Stimulated activated naive CD4-positive, alpha-beta T cell (primary cell): ENCODE measurements around the gene SELENOO.

Experiments used
- DNase-seq, 6 experiments: peaks; one replicate each; lab custom pipeline; 2025; lab: John Stamatoyannopoulos, UW

SELENOO gene

GRCh38 chr22:50216684-50217520 lies 16.1 kb downstream of the SELENOO start:
- no peak for DNase-seq

GRCh38 chr22:50217543-50218152 lies 16.8 kb downstream of the SELENOO start:
- no peak for DNase-seq

- no peak for DNase-seq
Measured at GRCh38 chr22:50218153-50218995, 17.6 kb downstream of the SELENOO start.

DNA sequence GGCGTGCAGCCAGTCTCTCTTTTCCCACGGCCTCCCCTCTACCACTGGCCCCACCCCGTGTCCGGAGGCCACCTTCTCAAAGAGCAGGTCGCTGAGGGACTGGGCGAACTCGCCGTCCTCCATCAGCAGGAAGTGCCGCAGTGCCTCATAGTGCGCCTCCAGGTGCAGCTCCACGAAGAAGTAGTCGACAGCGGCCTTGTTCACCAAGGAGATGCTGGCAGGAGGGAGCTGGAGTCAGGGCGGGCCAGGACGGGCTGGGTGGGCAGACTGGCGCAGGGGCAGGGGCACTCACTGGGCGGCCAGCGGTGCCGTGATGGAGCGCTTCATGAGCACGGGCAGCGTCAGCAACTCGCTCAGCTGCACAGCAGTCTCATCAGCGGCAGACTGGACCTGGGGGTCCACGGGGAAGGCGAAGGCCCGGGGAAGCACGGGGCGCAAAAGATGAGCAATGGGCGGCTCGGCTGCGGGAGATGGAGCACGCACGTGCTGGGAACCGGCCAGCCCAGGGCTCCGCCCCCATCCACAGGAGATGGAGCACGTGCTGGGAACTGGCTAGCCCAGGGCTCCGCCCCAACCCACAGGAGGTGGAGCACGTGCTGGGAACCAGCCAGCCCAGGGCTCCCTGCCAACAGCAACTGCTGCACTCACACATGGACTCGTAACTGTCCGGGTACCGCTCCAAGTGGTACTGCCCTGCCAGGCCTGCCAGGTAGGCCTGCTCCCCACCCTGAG lies 18.4 kb downstream of the SELENOO start:
- no peak for DNase-seq

GRCh38 chr22:50219800-50220602 lies 19.2 kb downstream of the SELENOO start:
- no peak for DNase-seq

DNA sequence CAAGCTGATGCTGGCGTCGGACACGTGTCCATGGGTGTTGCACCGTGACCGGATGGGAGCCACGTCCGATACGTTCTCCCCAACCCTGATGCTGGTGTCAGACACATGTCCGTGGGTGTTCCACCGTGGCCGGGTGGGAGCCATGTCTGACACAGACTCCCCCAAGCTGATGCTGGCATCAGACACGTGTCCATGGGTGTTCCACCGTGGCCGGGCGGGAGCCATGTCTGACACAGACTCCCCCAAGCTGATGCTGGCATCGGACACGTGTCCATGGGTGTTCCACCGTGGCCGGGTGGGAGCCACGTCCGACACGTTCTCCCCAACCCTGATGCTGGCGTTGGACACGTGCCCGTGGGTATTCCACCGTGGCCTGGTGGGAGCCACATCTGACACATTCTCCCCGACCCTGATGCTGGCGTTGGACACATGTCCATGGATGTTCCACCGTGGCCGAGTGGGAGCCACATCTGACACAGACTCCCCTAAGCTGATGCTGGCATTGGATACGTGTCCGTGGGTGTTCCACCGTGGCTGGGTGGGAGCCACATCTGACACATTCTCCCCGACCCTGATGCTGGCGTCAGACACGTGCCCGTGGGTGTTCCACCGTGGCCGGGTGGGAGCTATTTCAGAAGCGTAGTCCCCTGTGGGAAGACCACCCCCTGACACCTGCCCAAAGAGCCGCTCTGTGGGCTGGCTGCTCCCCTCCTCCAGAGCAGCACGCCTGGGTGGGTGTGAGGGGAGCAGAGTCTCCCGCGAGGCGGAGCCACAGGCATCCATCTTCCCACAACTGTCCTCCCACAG lies 20.0 kb downstream of the SELENOO start:
- no peak for DNase-seq

- DNase-seq = no peak
Measured at GRCh38 chr22:50221410-50222300, 20.8 kb downstream of the SELENOO start.

DNA sequence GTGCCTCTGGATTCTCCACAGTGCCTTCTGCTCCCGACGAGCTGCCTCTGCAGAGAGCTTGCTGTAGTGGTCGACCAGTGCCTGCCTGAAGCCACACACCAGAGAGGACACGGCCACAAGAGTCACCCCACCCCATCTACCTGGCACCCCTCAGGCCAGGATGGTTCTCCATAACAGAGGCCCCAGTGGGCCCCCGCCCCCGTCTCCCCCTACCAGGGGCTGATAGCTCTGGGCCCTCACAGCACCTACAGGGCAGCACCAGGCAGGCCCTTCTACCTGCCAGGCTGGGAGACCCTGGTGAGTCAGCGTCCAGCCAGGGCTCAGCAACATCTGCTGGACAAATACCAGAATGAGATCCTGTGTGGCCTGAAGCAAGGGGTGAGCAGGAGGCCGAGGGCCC lies 21.7 kb downstream of the SELENOO start:
- DNase-seq = no peak

- no peak for DNase-seq
Measured at GRCh38 chr22:50224071-50224470, 23.3 kb downstream of the SELENOO start.

DNA sequence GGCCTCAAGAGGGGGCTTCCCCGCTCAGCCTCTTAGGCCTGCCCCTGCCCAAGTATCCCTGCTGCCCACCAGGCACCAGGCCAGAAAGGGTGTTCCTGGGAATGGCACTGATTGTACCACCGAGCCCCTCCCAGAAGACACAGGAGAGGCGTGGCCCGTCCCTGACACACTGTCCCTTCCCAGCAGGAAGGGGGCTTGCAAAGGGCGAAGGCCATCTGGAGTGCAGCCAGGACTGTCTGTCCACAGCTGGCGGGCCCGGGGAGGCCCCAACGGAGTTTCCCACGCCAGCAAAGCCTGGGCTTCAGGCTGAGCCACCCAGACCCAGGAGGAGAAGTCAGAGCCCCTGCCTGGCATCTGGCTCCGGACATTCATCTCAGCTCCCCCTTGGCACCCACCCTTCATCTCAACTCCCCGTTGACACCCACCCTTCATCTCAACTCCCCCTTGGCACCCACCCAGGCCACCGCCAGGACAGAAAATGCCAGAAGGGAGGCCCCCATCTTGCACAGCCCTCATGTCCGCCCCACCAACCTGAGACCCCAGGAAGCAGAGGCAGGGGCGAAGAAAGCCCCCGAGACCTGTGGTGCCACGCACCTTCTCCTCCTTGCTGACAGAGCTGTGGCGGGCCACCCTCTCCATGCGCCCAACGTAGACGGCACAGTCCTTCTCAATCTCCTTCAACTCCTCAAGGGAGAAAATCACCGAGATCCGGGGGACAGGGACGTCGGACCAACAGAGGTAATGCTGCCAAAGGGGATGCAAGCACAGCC lies 24.6 kb downstream of the SELENOO start:
- no peak for DNase-seq

DNA sequence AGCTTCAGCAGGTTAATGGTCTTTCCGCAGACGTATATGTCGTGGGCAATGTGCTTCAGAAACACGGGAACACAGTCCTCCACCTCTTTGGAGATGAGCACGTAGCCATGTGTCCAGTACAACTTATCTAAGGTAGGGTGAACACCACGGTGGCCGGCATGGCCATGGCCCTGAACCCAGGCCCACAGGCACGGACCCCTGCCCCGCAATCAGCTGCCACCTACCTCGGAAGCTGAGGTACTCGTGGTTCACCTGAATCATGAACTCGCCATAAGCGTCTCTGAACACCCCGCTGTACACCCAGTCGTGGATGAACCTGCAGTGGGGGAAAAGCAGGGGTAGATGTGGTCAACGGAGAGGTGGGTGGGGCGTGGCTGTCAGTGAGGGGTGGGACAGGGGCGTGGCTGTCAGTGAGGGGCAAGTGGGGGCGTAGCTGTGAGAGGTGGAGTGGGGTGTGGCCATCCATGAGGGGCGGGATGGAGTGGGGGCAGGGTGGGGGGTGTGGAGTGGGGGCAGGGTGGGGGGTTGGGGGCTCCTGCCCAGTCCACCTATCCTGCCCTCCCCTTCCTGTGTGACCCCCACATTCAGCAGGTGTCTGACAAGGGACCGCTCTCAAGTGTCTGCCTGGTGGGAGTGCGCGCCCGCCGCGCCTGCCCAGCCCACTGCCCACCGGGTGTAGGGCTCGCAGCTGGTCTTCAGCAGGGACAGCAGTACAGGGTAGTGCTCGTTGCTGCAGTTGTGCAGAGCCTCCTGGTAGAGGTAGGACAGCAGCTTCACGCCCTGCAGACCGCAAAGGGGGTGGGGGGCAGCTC lies 25.5 kb downstream of the SELENOO start:
- no peak for DNase-seq

DNA sequence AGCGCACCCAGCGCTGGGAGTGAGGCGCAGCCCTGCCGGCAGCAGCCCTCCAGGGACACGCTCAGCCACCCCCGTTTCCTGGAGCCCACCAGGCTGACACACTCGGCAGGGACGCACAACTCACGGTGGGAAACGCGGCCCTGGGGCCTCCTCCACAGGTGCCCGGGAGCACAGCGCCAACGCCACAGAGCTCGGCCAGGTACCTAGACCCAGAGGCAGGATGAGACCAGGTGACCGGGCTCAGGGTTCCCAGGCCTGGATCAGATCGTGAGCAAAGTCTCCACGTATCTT lies 26.0 kb downstream of the SELENOO start:
- no peak for DNase-seq

DNA sequence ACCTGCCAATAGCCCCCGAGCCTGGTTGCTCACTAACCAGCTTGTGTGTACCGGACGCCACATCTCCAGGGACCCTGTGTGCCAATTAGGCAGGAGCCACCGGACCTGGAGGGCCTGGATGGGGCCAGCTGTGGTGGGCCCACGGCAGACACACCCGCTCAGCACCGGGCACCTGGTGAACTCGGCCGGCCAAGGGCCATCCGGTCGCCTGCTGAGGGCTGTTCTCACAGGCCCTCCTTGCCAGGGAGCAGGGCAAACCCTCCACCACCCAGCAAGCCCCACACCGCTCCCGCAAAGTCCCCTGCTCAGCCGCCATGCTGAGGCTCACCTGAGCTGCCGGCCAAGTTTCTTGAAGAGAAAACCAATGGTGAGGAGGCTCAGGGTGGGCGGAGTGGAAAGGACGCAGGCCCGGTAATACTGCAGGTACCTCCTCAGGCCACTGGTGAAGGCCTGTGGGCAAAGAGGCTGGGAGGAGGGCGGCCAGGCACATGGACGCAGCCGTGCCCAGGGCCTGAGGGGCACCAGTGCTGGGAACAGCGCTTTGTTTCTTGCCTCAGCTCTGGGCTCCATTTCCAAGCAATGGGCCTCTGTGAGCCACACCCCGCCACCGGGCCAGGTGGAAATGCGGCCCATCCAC lies 26.9 kb downstream of the SELENOO start:
- no peak for DNase-seq

DNA sequence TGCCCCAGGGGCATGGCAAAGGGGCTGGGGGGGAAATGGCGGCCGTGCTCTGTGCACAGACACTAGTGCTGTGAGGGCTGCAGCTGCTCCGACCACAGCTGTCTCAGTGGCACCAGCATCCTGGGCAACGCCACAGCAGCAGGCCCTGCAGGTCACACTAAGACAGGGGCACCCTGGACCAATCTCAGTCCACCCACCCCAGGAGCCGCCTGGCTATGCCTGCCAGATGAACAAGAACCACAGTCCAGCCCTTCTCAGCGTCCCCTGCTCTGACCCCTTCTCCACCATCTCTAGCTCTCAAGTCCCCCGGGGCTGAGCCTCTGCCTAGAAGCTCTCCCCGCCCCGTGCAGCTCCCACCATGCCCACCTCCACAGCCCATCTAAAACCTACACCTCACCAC lies 27.6 kb downstream of the SELENOO start:
- DNase-seq = no peak

- no peak for DNase-seq
Measured at GRCh38 chr22:50229370-50229769, 28.6 kb downstream of the SELENOO start.

DNA sequence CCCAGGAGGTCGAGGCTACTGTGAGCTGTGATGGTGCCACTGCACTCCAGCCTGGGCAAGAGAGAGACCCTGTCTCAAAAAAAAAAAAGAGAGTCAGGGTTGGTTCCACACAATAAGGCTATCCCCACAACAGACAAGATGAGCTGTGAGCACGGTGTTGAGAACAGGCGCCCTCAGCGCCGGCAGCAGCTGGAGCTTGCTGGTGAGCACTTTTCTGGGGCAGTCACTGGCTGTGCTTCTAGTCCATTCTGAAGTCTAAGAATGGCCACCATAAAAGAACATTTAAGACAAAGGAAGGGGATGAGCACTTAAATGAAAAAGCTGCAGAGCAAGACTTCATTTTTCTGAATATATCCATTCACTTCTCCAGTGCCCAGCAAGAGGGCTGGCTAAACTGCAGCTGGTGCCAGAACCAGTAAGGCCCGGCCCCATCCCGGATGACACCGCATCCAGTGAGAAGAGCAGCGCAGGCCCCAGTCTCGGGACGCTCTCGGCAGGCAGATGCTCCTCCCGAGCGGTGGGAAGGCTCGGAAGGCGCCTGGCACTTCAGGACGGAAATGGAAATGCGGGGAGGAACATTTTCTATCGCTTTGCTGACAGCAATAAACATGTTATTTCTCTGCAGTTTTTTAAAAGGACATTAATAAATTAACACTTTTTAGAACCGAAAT lies 31.8 kb downstream of the SELENOO start:
- DNase-seq = no peak

DNA sequence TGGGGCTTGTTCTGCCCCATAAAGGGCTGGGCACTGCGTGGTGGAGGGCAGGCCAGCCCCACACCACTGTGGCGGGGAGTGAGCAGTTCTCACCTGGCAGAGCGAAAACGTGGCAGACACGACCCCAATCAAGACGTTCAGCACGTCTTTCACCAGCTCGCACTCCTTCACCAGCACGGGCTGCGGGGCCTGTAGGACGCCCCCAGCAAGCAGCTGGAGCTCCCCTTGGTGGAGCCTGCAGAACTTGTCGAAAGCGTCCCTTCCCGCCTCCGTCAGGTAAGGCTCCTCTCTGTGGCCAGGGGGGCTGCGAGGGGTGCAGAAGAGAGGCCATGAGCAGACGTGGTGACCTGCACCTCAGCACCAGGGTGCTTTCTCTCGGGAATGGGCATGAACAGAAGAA lies 32.4 kb downstream of the SELENOO start:
- no peak for DNase-seq
